Activated CD8-positive, alpha-beta memory T cell treated with anti-CD3 and anti-CD28 coated beads, Interleukin-2, amount 50 U/mL, for 1 hour (primary cell): ENCODE measurements around the gene SLC12A2.

Experiments used
- DNase-seq: peaks from one replicate; pipeline ENCODE4 v3.0.0-alpha.2; 2020; ENCODE audit errors: extremely low read depth

The SLC12A2 gene

GRCh38 chr5:128225245-128226030, 141.9 kb downstream of the SLC12A2 start:
- no peak for DNase-seq

- DNase-seq: no peak
Observed at GRCh38 chr5:128228008-128228407, 144.4 kb downstream of the SLC12A2 start.

GRCh38 chr5:128228521-128228920, 145.0 kb downstream of the SLC12A2 start:
- DNase-seq: no peak

- DNase-seq: no peak
Observed at GRCh38 chr5:128234928-128235641, 151.5 kb downstream of the SLC12A2 start.

GRCh38 chr5:128236334-128236733, 152.8 kb downstream of the SLC12A2 start:
- DNase-seq: no peak

GRCh38 chr5:128237000-128237399, 153.4 kb downstream of the SLC12A2 start:
- DNase-seq: no peak

- DNase-seq: no peak
Observed at GRCh38 chr5:128237546-128237945, 154.0 kb downstream of the SLC12A2 start.
